K562 (cell line): ENCODE results near the gene BRPF1. TPM values are rescaled to one million over a fixed set of nuclear protein-coding genes. Genes with fewer than 3 reads are reported as not detected.

Experiments used
- ETV6 ChIP-seq, 3 experiments: fragments of 150-350 bp in 1 of 3; sonication (generic) in 1 of 3; formaldehyde crosslinking in 1 of 3; IDR thresholded peaks; 2 replicates each; pipeline versions ENCODE4 v1.6.1 to v1.8.0; 2014 to 2022; ENCODE audit warnings: borderline replicate concordance in 2 of 3, low read depth in 2 of 3, antibody characterized with exemption in 1 of 3, low read length in 1 of 3, mild to moderate bottlenecking in 1 of 3, missing genetic modification reagents in 1 of 3
- FOXA1 ChIP-seq: fragments of 450-650 bp; IDR thresholded peaks from 2 replicates; pipeline ENCODE4 v1.6.1; 2016; ENCODE audit warnings: mild to moderate bottlenecking, borderline replicate concordance
- ILF3 ChIP-seq: fragments of 450-650 bp; IDR thresholded peaks from 2 replicates; pipeline ENCODE4 v1.6.1; 2018; ENCODE audit warnings: antibody characterized with exemption, mild to moderate bottlenecking, moderate library complexity, borderline replicate concordance
- KLF6 ChIP-seq: fragments of 250-450 bp; sonication (Bioruptor Pico); IDR thresholded peaks from 2 replicates; pipeline ENCODE4 v1.4.0; 2020; ENCODE audit warnings: mild to moderate bottlenecking, moderate library complexity, borderline replicate concordance
- LCOR ChIP-seq: sonication (generic); formaldehyde crosslinking; IDR thresholded peaks from 2 replicates; pipeline ENCODE4 v1.8.0; 2022; ENCODE audit warnings: mild to moderate bottlenecking, missing genetic modification reagents
- MXI1 ChIP-seq: IDR thresholded peaks from 2 replicates; pipeline ENCODE4 v1.6.1; 2011; ENCODE audit warnings: low read depth, mild to moderate bottlenecking, improper control_type of control experiment, low read length
- MYBL2 ChIP-seq, 2 experiments: fragments of 450-650 bp in 1 of 2; sonication (generic) in 1 of 2; formaldehyde crosslinking in 1 of 2; IDR thresholded peaks; 2 replicates each; pipeline versions ENCODE4 v1.6.1 to v1.8.1; 2017 to 2022; ENCODE audit warnings: borderline replicate concordance in 1 of 2, inconsistent platforms in 1 of 2, low read depth in 1 of 2, mild to moderate bottlenecking in 1 of 2, missing genetic modification reagents in 1 of 2, moderate library complexity in 1 of 2
- NBN ChIP-seq: fragments of 450-650 bp; IDR thresholded peaks from 2 replicates; pipeline ENCODE4 v1.6.1; 2016; ENCODE audit warnings: low read depth, mild to moderate bottlenecking
- NFIX ChIP-seq: fragments of 250-450 bp; sonication (Bioruptor Pico); IDR thresholded peaks from 2 replicates; pipeline ENCODE4 v1.4.0; 2020; ENCODE audit warnings: low read depth, mild to moderate bottlenecking, moderate library complexity
- PHB2 ChIP-seq: fragments of 450-650 bp; IDR thresholded peaks from 2 replicates; pipeline ENCODE4 v1.6.1; 2017; ENCODE audit warnings: low read depth
- PML ChIP-seq: IDR thresholded peaks from 2 replicates; pipeline ENCODE4 v1.6.1; 2012; ENCODE audit warnings: low read length, inconsistent platforms
- RNF2 ChIP-seq: sonication (generic); IDR thresholded peaks from 2 replicates; pipeline ENCODE4 v1.6.1; 2016
- ZBTB12 ChIP-seq: fragments of 250-450 bp; sonication (Bioruptor Pico); IDR thresholded peaks from 2 replicates; pipeline ENCODE4 v1.4.0; 2020
- ZFP36 ChIP-seq: fragments of 150-350 bp; IDR thresholded peaks from 2 replicates; pipeline ENCODE4 v1.6.1; 2018; ENCODE audit warnings: low read length, low read depth; ENCODE audit not compliant: partially characterized antibody
- ZHX1 ChIP-seq: fragments of 150-350 bp; conservative IDR thresholded peaks from 2 replicates; pipeline ENCODE4 v1.6.1; 2014; ENCODE audit warnings: low read length
- ZNF41 ChIP-seq: fragments of 250-450 bp; sonication (Bioruptor Pico); conservative IDR thresholded peaks from 2 replicates; pipeline ENCODE4 v1.4.0; 2020; ENCODE audit warnings: mild to moderate bottlenecking
- ZNF780A ChIP-seq: fragments of 250-450 bp; sonication (Bioruptor Pico); IDR thresholded peaks from 2 replicates; pipeline ENCODE4 v1.5.0; 2021; ENCODE audit warnings: mild to moderate bottlenecking
- polyA plus RNA-seq, 8 experiments: library from polyadenylated mRNA; depleted of rRNA in 4 of 8; stranded (reverse) in 5 of 8; unstranded in 3 of 8; fragments of >200 nt; fragmentation: Nextera tagmentation in 2 of 8; fragmentation: Illumina TruSeq in 1 of 8; extraction: Ambion mirVana in 2 of 8; extraction: Trizol in 1 of 8; gene quantifications; 2 replicates each; pipeline versions ENCODE4 v1.2.1 to v1.2.3, GENCODE V29; 2011 to 2014; ENCODE audit warnings: inconsistent platforms in 1 of 8, missing spikeins in 1 of 8
- total RNA-seq, 7 experiments: library from RNA; depleted of rRNA in 6 of 7; stranded (reverse); fragments of >200 nt in 6 of 7; fragmentation: Illumina TruSeq in 2 of 7; extraction: Trizol in 2 of 7; gene quantifications; 2 replicates each; pipeline versions ENCODE4 v1.2.1 to v1.2.3, GENCODE V29; 2011 to 2021; ENCODE audit warnings: low replicate concordance in 1 of 7
- TF ChIP-seq, protein P1 (sequence below): fragments of 450-650 bp; IDR thresholded peaks from 2 replicates; pipeline ENCODE4 v1.7.1; 2018; ENCODE audit warnings: mild to moderate bottlenecking, low read depth; ENCODE audit not compliant: partially characterized antibody
- TF ChIP-seq, protein P2 (sequence below): fragments of 450-650 bp; formaldehyde crosslinking; IDR thresholded peaks from 2 replicates; pipeline ENCODE4 v1.4.0; 2022; ENCODE audit warnings: missing genetic modification characterization

BRPF1 gene
- total and polyA plus RNA-seq, 9 of the 15 experiments (the other 6 are each of a cell fraction or from before 2014, with no cell fraction given), result 1.1 to 40.2 (median 23.5) TPM

GRCh38 chr3:9792405-9793160, 61.0 kb downstream of the BRPF1 start, which contains the start of the genes ARPC4 and TADA3 (continued):
- TF ChIP-seq ZBTB12 (peak; percentile 45; the same call in 1 of the 2 replicates), KLF6 (CRISPR knock-in tag) (peak; percentile 64), NBN (peak; percentile 34; the same call in 1 of the 2 replicates), MXI1 (0 out of 2 replicates have a peak, but pooled peaks have one; percentile 48), ETV6 (IDR thresholded peaks at IDR 0.05; ENCODE audit: borderline replicate concordance in 1 of 2, low read depth in 2 of 2, low read length in 1 of 2) (peak; percentile 26 to 63; a peak in 2 of 4 replicates), ETV6 (CRISPR knock-in tag; IDR thresholded peaks at IDR 0.05; ENCODE audit: borderline replicate concordance) (no peak), MYBL2 (IDR thresholded peaks at IDR 0.05; ENCODE audit: low read depth) (no peak), MYBL2 (CRISPR knock-in tag; IDR thresholded peaks at IDR 0.05; ENCODE audit: borderline replicate concordance) (no peak), ZFP36 (no peak), ZNF41 (0 out of 2 replicates have a peak, but pooled peaks have one; percentile 8), NFIX (0 out of 2 replicates have a peak, but pooled peaks have one; percentile 5), ZHX1 (peak; percentile 81), PHB2 (no peak; the same call in 1 of the 2 replicates), LCOR (CRISPR knock-in tag) (peak; percentile 76), ZNF780A (CRISPR knock-in tag) (no peak), RNF2 (peak; percentile 28; the same call in 1 of the 2 replicates), ILF3 (no peak), FOXA1 (no peak), PML (peak; percentile 47)
- TF ChIP-seq, protein P1, sequence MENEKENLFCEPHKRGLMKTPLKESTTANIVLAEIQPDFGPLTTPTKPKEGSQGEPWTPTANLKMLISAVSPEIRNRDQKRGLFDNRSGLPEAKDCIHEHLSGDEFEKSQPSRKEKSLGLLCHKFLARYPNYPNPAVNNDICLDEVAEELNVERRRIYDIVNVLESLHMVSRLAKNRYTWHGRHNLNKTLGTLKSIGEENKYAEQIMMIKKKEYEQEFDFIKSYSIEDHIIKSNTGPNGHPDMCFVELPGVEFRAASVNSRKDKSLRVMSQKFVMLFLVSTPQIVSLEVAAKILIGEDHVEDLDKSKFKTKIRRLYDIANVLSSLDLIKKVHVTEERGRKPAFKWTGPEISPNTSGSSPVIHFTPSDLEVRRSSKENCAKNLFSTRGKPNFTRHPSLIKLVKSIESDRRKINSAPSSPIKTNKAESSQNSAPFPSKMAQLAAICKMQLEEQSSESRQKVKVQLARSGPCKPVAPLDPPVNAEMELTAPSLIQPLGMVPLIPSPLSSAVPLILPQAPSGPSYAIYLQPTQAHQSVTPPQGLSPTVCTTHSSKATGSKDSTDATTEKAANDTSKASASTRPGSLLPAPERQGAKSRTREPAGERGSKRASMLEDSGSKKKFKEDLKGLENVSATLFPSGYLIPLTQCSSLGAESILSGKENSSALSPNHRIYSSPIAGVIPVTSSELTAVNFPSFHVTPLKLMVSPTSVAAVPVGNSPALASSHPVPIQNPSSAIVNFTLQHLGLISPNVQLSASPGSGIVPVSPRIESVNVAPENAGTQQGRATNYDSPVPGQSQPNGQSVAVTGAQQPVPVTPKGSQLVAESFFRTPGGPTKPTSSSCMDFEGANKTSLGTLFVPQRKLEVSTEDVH, result peak; percentile 83
- TF ChIP-seq, protein P2, sequence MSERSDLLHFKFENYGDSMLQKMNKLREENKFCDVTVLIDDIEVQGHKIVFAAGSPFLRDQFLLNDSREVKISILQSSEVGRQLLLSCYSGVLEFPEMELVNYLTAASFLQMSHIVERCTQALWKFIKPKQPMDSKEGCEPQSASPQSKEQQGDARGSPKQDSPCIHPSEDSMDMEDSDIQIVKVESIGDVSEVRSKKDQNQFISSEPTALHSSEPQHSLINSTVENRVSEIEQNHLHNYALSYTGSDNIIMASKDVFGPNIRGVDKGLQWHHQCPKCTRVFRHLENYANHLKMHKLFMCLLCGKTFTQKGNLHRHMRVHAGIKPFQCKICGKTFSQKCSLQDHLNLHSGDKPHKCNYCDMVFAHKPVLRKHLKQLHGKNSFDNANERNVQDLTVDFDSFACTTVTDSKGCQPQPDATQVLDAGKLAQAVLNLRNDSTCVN, result no peak
